Ishikawa (cell line): ENCODE results near the gene EEFSEC.

Experiments
- CEBPB ChIP-seq: IDR thresholded peaks from 2 replicates; pipeline ENCODE4 v1.6.1; 2012
- MAX ChIP-seq: IDR thresholded peaks from 2 replicates; pipeline ENCODE4 v1.6.1; 2012
- RAD21 ChIP-seq: IDR thresholded peaks from 2 replicates; pipeline ENCODE4 v1.6.1; 2012; ENCODE audit warnings: low read depth
- REST ChIP-seq: IDR thresholded peaks from 2 replicates; pipeline ENCODE4 v1.6.1; 2012; ENCODE audit warnings: low read depth, mild to moderate bottlenecking

- no peak for TF ChIP-seq CEBPB
- no peak for TF ChIP-seq RAD21
- TF ChIP-seq REST, result no peak
- TF ChIP-seq MAX, result no peak
Measured at GRCh38 chr3:128415773-128416577, 262.7 kb downstream of the EEFSEC start.
